GM18498 (cell line): ENCODE measurements around the gene GSDMA.
"Not testable (repeated sequence)": the region's sequence is repeated elsewhere in the genome, so short reads cannot be mapped to it uniquely, and the experiment has no call there.

Source experiments
- ATAC-seq: cut with Tn5 transposase; IDR thresholded peaks from one replicate; pipeline ENCODE4 v1.9.1; 2021; ENCODE audit warnings: mild to moderate bottlenecking, moderate library complexity; ENCODE audit not compliant: unreplicated experiment

GSDMA gene

GRCh38 chr17:39929646-39930407 lies 33.0 kb upstream of the GSDMA start:
- ATAC-seq, result no peak

- no peak for ATAC-seq
Measured at GRCh38 chr17:39933912-39934311, 28.9 kb upstream of the GSDMA start.

DNA sequence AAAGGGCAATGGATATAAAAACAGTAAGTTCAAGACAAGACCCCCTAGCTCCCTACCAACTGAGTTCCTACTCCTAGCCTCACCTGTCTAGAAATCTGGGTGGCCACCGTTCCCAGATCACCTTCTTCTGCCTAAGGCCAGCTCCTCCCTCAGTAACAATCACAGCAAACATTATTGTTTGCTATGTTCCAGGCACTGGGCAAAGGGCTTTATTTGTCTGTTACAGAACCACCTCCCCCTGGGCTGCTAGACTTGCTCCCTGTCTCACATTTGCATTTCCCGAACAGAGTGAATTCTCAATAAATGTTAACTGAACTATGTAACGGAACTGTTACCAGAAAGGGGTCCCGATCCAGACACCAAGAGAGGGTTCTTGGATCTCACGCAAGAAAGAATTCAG lies 28.5 kb upstream of the GSDMA start:
- no peak for ATAC-seq

DNA sequence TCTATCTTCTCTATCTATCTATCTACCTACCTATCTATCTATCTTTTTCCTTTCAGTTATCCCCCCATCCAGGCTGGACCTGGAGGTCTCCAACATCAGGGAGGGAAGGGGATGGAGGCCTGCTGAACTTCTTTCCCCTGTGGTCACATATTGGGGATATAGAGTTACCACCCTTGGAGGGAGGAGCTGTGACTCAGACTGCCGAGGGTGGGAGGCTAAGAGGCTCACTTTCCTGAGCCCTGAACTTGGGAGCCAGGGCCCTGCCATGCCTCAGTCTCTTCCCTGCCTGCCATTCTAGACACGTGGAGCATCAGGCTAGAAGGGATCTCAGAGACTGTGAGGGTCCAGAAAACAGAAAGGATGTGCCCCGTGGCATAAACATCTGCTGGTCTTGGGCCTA lies 26.9 kb upstream of the GSDMA start:
- ATAC-seq, result no peak

- no peak for ATAC-seq
Measured at GRCh38 chr17:39937447-39937846, 25.4 kb upstream of the GSDMA start.

DNA sequence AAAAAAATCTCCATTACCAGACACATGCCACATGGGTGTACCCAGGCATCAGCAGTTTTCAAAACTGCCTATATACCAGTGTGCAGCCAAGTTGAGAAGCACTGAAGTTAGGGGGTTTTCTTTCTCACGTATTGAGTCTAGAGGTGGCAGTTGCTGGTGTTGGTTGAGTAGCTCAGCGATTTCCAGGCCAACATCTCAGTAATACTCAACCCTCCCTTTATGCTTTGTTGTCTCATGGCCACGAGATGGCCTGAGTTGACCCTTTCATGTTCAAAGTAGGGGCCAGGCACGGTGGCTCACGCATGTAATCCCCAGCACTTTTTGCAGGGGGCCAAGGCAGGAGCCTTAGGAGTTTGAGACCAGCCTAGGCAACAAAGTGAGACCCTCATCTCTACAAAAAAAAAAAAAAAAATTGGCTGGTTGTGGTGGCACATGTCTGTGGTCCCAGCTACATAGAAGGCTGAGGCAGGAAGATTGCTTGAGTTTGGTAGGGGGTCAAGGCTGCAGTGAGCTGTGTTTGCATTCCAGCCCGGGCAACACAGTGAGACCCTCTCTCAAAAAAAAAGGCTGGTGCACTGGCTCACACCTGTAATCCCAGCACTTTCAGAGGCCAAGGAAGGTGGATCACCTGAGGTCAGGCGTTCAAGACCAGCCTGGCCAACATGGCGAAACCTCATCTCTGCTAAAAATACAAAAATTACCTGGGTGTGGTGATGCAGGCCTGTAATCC lies 24.5 kb upstream of the GSDMA start:
- no peak for ATAC-seq

- no peak for ATAC-seq
Measured at GRCh38 chr17:39939106-39939505, 23.7 kb upstream of the GSDMA start.

GRCh38 chr17:39939588-39940419 lies 23.0 kb upstream of the GSDMA start:
- no peak for ATAC-seq

- no peak for ATAC-seq
Measured at GRCh38 chr17:39943702-39944392, 19.0 kb upstream of the GSDMA start.

DNA sequence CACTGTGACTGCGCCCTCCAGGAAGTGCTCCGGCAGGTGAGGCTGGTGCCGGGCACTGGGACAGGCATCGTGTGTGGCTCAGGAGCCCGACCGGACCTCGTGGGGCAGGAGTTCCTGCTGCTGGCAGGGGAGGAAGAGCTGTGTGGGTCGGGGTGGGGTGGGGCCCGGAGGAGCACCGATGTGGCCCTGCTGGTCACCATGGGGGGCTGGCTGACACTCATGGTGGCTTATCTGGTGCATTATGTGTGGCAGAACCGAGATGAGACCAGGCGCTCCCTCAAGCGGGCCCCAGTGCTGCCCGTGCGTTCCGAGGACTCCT lies 18.5 kb upstream of the GSDMA start:
- no peak for ATAC-seq

GRCh38 chr17:39946551-39947330 lies 16.1 kb upstream of the GSDMA start:
- no peak for ATAC-seq

DNA sequence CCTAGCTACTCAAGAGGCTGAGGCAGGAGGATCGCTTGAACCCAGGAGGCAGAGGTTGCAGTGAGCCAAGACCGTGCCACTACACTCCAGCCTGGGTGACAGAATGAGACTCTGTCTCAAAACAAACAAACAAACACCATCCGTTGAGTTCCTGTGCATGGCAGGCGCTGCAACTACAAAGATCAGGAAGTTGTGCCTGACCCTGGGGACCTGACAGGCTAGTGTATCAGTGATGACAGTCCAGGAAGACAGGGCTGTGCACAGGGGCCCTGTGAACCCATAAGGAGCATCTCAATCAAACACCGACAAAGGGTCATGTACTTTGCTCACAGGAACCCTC lies 14.3 kb upstream of the GSDMA start:
- ATAC-seq, result not testable (repeated sequence)

DNA sequence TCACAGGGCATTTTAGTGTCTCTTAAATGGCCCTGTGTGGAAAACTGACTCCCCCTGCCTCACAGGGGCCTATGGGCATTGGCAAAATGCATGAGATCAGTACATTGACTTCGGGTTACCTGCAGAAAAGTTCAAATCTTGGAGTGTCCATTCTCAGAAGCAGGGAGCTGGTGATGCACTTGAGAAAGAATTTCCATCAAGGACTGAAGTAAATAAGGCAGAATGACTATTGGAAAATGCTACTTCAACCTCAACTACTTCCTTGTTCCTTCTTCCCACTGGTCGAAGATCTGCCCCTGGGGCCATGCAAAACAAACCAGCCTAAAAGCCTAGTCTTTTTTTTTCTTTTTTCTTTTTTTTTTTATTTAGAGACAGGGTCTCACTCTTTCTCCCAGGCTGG lies 13.8 kb upstream of the GSDMA start:
- no peak for ATAC-seq

GRCh38 chr17:39950871-39951348 lies 11.9 kb upstream of the GSDMA start:
- ATAC-seq, result no peak

DNA sequence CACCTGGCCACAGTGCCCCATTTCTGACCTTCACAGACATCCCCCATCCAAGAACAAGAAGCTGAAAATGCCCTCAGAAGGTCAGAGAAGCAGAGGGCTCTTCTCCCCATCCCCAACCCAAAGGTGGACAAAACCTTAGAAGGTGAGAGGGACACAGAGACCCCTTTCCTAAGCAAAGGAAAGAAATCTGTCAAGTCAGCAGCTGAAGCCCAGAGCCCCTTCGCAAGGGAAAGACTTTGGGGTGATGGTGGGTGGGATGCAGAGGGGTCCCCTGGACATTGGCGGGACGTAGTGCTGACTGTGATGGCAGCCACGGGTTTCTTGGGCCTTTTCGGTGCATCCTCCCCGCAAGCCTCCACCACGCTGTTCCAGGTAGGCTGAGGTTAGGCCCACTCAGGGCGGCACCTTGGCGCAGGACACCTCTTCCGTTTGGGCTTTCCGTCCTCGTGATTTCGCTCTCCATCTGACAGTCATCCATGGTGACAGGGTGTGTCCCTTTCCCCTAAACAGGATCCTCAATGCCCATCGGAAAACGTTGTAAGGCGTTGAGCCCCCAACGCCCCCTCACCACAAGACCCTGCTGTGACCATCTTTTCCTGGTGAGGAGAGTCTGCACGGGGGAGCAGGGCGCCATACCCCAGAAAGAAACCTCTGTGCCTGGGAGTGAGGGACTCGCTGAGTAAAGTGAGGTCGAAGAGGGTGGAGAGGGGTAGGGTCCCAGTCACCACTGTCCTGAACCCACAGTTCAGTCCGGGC lies 10.7 kb upstream of the GSDMA start:
- no peak for ATAC-seq

DNA sequence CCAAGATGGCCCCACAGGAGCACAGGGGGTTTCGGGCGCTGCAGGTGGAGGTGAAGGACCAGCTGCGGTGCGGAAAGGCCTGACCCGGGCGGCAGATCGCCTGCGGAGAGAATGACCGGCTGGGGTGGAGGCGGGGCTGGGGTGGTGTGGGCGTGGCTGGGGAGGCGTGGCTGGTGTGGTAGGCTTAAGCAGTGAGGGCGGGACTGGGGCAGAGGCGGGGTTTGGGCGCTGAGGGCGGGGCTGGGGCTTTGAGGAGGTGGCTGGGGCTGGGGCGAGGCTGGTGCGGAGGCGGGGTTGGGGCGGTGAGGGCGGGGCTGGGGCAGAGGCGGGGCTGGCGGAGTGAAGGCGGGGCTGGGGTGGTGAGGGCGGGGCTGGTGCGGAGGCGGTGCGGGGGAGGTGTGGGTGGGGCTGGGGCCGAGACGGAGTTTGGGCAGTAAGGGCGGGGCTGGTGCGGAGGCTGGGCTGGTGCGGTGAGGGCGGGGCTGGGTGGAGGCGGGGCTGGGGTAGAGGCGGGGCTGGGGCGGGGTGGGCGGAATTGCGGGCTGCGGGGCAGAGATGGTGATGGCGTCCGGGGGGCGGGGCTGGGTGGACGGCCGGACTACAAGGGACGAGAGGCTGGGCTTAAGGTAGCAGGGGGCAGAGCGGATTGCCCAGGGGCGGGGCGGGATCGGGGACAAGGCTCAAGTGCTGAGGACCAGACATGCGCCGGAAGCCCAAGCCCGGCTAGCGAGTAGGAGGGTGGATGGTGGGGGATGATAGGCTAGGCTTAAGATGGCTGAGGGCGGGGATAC lies 9.9 kb upstream of the GSDMA start:
- peak; percentile 76 for ATAC-seq

DNA sequence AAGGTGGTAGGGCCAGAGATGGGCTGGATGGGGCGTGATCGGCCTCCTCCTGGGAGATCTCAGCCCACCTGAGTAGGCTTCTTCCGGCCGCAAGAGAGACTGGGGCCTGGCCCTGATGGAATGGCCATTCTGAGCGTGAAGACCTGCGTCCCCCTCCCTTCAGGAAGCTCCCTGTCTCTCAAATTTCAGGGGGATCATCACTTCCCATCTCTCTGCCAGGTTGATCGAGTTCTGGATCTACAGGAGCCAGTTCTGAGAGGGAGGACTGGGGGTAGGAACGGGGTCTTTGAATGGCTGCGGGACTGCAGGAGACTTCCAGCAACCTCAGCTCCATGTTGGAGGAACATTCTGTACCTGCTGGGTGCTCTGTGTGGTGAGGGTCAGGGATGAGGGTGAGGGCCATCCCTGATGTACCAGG lies 9.3 kb upstream of the GSDMA start:
- no peak for ATAC-seq

GRCh38 chr17:39954876-39955275 lies 7.9 kb upstream of the GSDMA start:
- no peak for ATAC-seq

DNA sequence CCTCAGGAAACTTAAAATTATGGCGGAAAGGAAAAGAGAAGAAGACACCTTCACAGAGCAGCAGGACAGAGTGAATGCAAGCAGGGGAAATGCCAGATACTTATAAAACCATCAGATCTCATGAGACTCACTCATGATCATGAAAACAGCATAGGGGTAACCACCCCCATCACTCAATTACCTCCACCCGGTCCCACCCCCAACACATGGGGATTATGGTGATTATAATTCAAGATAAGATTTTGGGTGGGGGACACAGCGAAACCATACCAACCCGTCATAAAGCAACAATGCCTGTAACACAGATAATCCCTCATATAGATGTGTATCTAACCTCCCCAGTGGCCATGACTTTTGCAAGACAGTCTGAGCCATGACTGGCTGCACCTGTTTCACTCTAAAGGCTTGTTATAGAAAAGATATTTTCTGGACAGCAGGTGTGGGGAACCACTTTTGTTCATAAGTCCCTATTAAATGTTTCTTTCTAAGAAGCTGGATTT lies 7.0 kb upstream of the GSDMA start:
- no peak for ATAC-seq
